MM.1S (cell line): ENCODE results near the gene RTBDN.

Experiments used
- DNase-seq: peaks from one replicate; pipeline ENCODE4 v3.0.0-alpha.2; 2015
- H2AFZ ChIP-seq: fragments of 300-600 bp; sonication (generic); 2 replicates; pipeline ENCODE4 v1.6.0; 2016; ENCODE audit warnings: antibody characterized with exemption, low read length
- H3F3A ChIP-seq: fragments of 300-600 bp; sonication (generic); 2 replicates; pipeline ENCODE4 v1.6.1; 2016; ENCODE audit warnings: mild to moderate bottlenecking, antibody characterized with exemption, low read length, moderate library complexity, mixed read lengths; ENCODE audit not compliant: insufficient read depth
- H3K27ac ChIP-seq: fragments of 300-600 bp; sonication (generic); 2 replicates; pipeline ENCODE4 v1.5.1; 2016; ENCODE audit warnings: mild to moderate bottlenecking, low read length
- H3K27me3 ChIP-seq: fragments of 300-600 bp; sonication (generic); replicated peaks from 2 replicates; pipeline ENCODE4 v1.6.0; 2016; ENCODE audit warnings: low read length; ENCODE audit not compliant: insufficient read depth
- H3K36me3 ChIP-seq: fragments of 300-600 bp; sonication (generic); replicated peaks from 2 replicates; pipeline ENCODE4 v1.6.1; 2016; ENCODE audit warnings: mild to moderate bottlenecking, low read length, mixed read lengths; ENCODE audit not compliant: insufficient read depth
- H3K4me1 ChIP-seq: fragments of 300-600 bp; sonication (generic); 2 replicates; pipeline ENCODE4 v1.6.1; 2016; ENCODE audit warnings: low read length, mixed read lengths
- H3K4me2 ChIP-seq: fragments of 300-600 bp; sonication (generic); 2 replicates; pipeline ENCODE4 v1.6.0; 2016; ENCODE audit warnings: low read depth, low read length
- H3K4me3 ChIP-seq: fragments of 300-600 bp; sonication (generic); 2 replicates; pipeline ENCODE4 v1.5.1; 2016; ENCODE audit warnings: low read length, mixed read lengths
- H3K79me2 ChIP-seq: fragments of 300-600 bp; sonication (generic); 2 replicates; pipeline ENCODE4 v1.6.1; 2016; ENCODE audit warnings: mixed run types, low read length, mixed read lengths
- H3K9ac ChIP-seq: fragments of 300-600 bp; sonication (generic); 2 replicates; pipeline ENCODE4 v1.6.1; 2016; ENCODE audit warnings: low read length, mixed read lengths
- H3K9me2 ChIP-seq: fragments of 300-600 bp; sonication (generic); replicated peaks from 2 replicates; pipeline ENCODE4 v1.6.1; 2016; ENCODE audit warnings: mild to moderate bottlenecking, low read length, mixed read lengths; ENCODE audit not compliant: insufficient read depth
- H3K9me3 ChIP-seq: fragments of 300-600 bp; sonication (generic); replicated peaks from 2 replicates; pipeline ENCODE4 v1.6.1; 2016; ENCODE audit warnings: mild to moderate bottlenecking, low read length, mixed read lengths; ENCODE audit not compliant: insufficient read depth
- H4K20me1 ChIP-seq: fragments of 300-600 bp; sonication (generic); 2 replicates; pipeline ENCODE4 v1.6.1; 2016; ENCODE audit warnings: mild to moderate bottlenecking, low read length, moderate library complexity, mixed read lengths; ENCODE audit not compliant: insufficient read depth
- EZH2 ChIP-seq: fragments of 300-600 bp; sonication (generic); optimal IDR thresholded peaks from 2 replicates; pipeline ENCODE3; 2017; ENCODE audit warnings: low read depth, mild to moderate bottlenecking, antibody characterized with exemption, low read length, mixed read lengths
- EZH2phosphoT487 ChIP-seq: fragments of 300-600 bp; sonication (generic); IDR thresholded peaks from 2 replicates; pipeline ENCODE4 v1.6.1; 2018; ENCODE audit warnings: antibody characterized with exemption, low read length
- TF ChIP-seq, protein P1 (sequence below): fragments of 300-600 bp; sonication (generic); IDR thresholded peaks from 2 replicates; pipeline ENCODE4 v1.5.1; 2016; ENCODE audit warnings: antibody characterized with exemption, low read length, mixed read lengths

Gene RTBDN

GRCh38 chr19:12791345-12792050, 42.9 kb downstream of the RTBDN start, which contains the start of gene JUNB:
JUNB (plus strand) TSS chr19:12791486; CDS start chr19:12791772, 286 bp downstream.
- Histone ChIP-seq H3K4me1 (peaks cover 31% of the 10 kb centered on the region), H3K4me2 (peak within 1 kb of the TSS; percentile 99), H3K9ac (peak within 1 kb of the TSS; percentile 94), H4K20me1 (no peaks in the 10 kb centered on the region), H3K4me3 (peak within 1 kb of the TSS; percentile 93), H3K79me2 (peaks cover 15% of the 10 kb centered on the region), H2AFZ (peak within 1 kb of the TSS; percentile 54), H3K9me2 (no peaks in the 10 kb centered on the region), H3K9me3 (no peaks in the 10 kb centered on the region), H3K27me3 (no peaks in the 10 kb centered on the region), H3K27ac (peak within 1 kb of the TSS; percentile 97), H3F3A (peaks cover 49% of the 10 kb centered on the region), H3K36me3 (no peaks in the 10 kb centered on the region)
- no peak for TF ChIP-seq EZH2phosphoT487
- TF ChIP-seq EZH2 = no peak
- TF ChIP-seq, protein P1, sequence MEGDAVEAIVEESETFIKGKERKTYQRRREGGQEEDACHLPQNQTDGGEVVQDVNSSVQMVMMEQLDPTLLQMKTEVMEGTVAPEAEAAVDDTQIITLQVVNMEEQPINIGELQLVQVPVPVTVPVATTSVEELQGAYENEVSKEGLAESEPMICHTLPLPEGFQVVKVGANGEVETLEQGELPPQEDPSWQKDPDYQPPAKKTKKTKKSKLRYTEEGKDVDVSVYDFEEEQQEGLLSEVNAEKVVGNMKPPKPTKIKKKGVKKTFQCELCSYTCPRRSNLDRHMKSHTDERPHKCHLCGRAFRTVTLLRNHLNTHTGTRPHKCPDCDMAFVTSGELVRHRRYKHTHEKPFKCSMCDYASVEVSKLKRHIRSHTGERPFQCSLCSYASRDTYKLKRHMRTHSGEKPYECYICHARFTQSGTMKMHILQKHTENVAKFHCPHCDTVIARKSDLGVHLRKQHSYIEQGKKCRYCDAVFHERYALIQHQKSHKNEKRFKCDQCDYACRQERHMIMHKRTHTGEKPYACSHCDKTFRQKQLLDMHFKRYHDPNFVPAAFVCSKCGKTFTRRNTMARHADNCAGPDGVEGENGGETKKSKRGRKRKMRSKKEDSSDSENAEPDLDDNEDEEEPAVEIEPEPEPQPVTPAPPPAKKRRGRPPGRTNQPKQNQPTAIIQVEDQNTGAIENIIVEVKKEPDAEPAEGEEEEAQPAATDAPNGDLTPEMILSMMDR = no peak
- DNase-seq = peak; percentile 93

- Histone ChIP-seq H3K27me3 (no peaks in the 10 kb centered on the region), H3K4me2 (peak overlapping the region; percentile 99), H3K4me3 (peak overlapping the region; percentile 93), H3K4me1 (peaks cover 29% of the 10 kb centered on the region), H2AFZ (peak overlapping the region; percentile 54), H3K9me2 (no peaks in the 10 kb centered on the region), H3K9ac (peak overlapping the region; percentile 94), H3K9me3 (no peaks in the 10 kb centered on the region), H3K36me3 (no peaks in the 10 kb centered on the region), H3K27ac (peak overlapping the region; percentile 97), H3K79me2 (peaks cover 15% of the 10 kb centered on the region), H3F3A (peaks cover 49% of the 10 kb centered on the region), H4K20me1 (no peaks in the 10 kb centered on the region)
- TF ChIP-seq, protein P1 = no peak
- TF ChIP-seq EZH2phosphoT487 (no peak), EZH2 (no peak)
- no peak for DNase-seq
Measured at GRCh38 chr19:12790628-12791344, 43.6 kb downstream of the RTBDN start.

- Histone ChIP-seq H4K20me1 (no peaks in the 10 kb centered on the region), H3K27me3 (no peaks in the 10 kb centered on the region), H3K79me2 (peaks cover 15% of the 10 kb centered on the region), H3K36me3 (no peaks in the 10 kb centered on the region), H3K4me2 (peak overlapping the region; percentile 99), H3K27ac (peak overlapping the region; percentile 97), H3K4me3 (peak overlapping the region; percentile 93), H3K9me3 (no peaks in the 10 kb centered on the region), H3F3A (peaks cover 49% of the 10 kb centered on the region), H3K4me1 (peaks cover 29% of the 10 kb centered on the region), H3K9ac (peak overlapping the region; percentile 94), H3K9me2 (no peaks in the 10 kb centered on the region), H2AFZ (peak overlapping the region; percentile 54)
- TF ChIP-seq EZH2 = no peak
- TF ChIP-seq, protein P1 = no peak
- peak; percentile 96 for DNase-seq
Measured at GRCh38 chr19:12789904-12790619, 44.3 kb downstream of the RTBDN start.
